GM12878 (cell line): ENCODE measurements around the gene APBA1. TPM values are rescaled to one million over a fixed set of nuclear protein-coding genes. Genes with fewer than 3 reads are reported as not detected.

ENCODE experiments used
- ATAC-seq: fragments of 200-7000 bp; cut with Tn5 transposase; 3 replicates; pipeline ENCODE4 v1.9.1; 2020; ENCODE audit warnings: mild to moderate bottlenecking, moderate library complexity
- BruUV-seq: library from RNA; stranded (reverse); fragments of 400-500 nt; replicated peaks from 2 replicates; lab custom pipeline; 2021; lab: Mats Ljungman, UMichigan
- CTCF ChIA-PET: fragments of 300-600 bp; sonication (Branson Sonifier 250); formaldehyde crosslinking; extraction: SDS; loops from one replicate; lab custom pipeline; 2021; ENCODE audit warnings: inconsistent platforms; lab: Yijun Ruan, JAX
- POLR2A ChIA-PET: fragments of 350-600 bp; formaldehyde crosslinking; extraction: SDS; loops from one replicate; lab custom pipeline; 2021; ENCODE audit warnings: inconsistent platforms; lab: Charles Lee
- RAD21 ChIA-PET: fragments of 300-600 bp; sonication (Branson Sonifier 250); formaldehyde crosslinking; loops from one replicate; lab custom pipeline; 2023; ENCODE audit warnings: antibody characterized with exemption; ENCODE audit not compliant: unreplicated experiment; lab: Charles Lee
- SMC1A ChIA-PET: fragments of 300-600 bp; sonication (Branson Sonifier 250); formaldehyde crosslinking; loops from one replicate; lab custom pipeline; 2023; ENCODE audit not compliant: unreplicated experiment, uncharacterized antibody; lab: Charles Lee
- DNase-seq: peaks from one replicate; pipeline ENCODE4 v3.0.0-alpha.2; 2011; ENCODE audit warnings: low read depth, low spot score
- FAIRE-seq: peaks from 3 replicates; lab custom pipeline; 2011; peaks lifted over from hg19 to GRCh38; lab: Jason Lieb, UNC
- H2AFZ ChIP-seq: 2 replicates; pipeline ENCODE4 v1.6.0; 2011; ENCODE audit warnings: low read depth, low read length, control low read depth; ENCODE audit not compliant: control insufficient read depth
- H3K27ac ChIP-seq: 2 replicates; pipeline ENCODE4 v1.5.1; 2011; ENCODE audit warnings: control low read depth; ENCODE audit not compliant: control insufficient read depth, insufficient read depth
- H3K27me3 ChIP-seq, 2 experiments: replicated peaks in 1 of 2; 2 replicates each; pipeline versions ENCODE4 v1.6.0 to v1.6.1; 2011; ENCODE audit warnings: low read length in 1 of 2; ENCODE audit not compliant: control insufficient read depth in 2 of 2, insufficient read depth in 2 of 2
- H3K36me3 ChIP-seq, 2 experiments: 2 replicates each; pipeline ENCODE4 v1.5.1; 2011; ENCODE audit warnings: low read length in 1 of 2; ENCODE audit not compliant: control insufficient read depth in 2 of 2, insufficient read depth in 2 of 2
- H3K4me1 ChIP-seq: 2 replicates; pipeline ENCODE4 v1.6.1; 2011; ENCODE audit warnings: mild to moderate bottlenecking, low read length, moderate library complexity, mixed read lengths; ENCODE audit not compliant: control insufficient read depth, insufficient read depth
- H3K4me2 ChIP-seq: 2 replicates; pipeline ENCODE4 v1.6.0; 2011; ENCODE audit warnings: control low read depth; ENCODE audit not compliant: control insufficient read depth, insufficient read depth
- H3K4me3 ChIP-seq: fragments of 200-600 bp; sonication (generic); 2 replicates; pipeline ENCODE4 v1.5.1; 2016
- H3K79me2 ChIP-seq: 2 replicates; pipeline ENCODE4 v1.6.0; 2011; ENCODE audit warnings: low read length; ENCODE audit not compliant: control insufficient read depth, insufficient read depth
- H3K9ac ChIP-seq: 2 replicates; pipeline ENCODE4 v1.8.0; 2011; ENCODE audit warnings: low read length, control low read depth, mixed read lengths; ENCODE audit not compliant: control insufficient read depth, insufficient read depth
- H3K9me3 ChIP-seq: replicated peaks from 3 replicates; pipeline ENCODE4 v1.5.1; 2011; ENCODE audit warnings: mild to moderate bottlenecking, low read length; ENCODE audit not compliant: control insufficient read depth, insufficient read depth
- H4K20me1 ChIP-seq: 2 replicates; pipeline ENCODE4 v1.6.0; 2011; ENCODE audit not compliant: control insufficient read depth, insufficient read depth
- EED ChIP-seq: sonication (generic); IDR thresholded peaks from 2 replicates; pipeline ENCODE4 v1.6.1; 2016; ENCODE audit warnings: antibody characterized with exemption, low read depth
- EP300 ChIP-seq, 2 experiments: fragments of 150-350 bp in 1 of 2; IDR thresholded peaks; 2 replicates each; pipeline ENCODE4 v1.6.1; 2011 to 2012; ENCODE audit warnings: low read depth in 2 of 2, low read length in 2 of 2, borderline replicate concordance in 1 of 2, improper control_type of control experiment in 1 of 2, inconsistent platforms in 1 of 2; ENCODE audit not compliant: control insufficient read depth in 1 of 2
- FOS ChIP-seq: IDR thresholded peaks from 3 replicates; pipeline ENCODE4 v1.6.1; 2011; ENCODE audit warnings: borderline replicate concordance; ENCODE audit not compliant: insufficient read length; ENCODE audit errors: extremely low read depth
- PKNOX1 ChIP-seq: fragments of 450-650 bp; IDR thresholded peaks from 2 replicates; pipeline ENCODE4 v1.6.1; 2016; ENCODE audit warnings: mild to moderate bottlenecking
- SRF ChIP-seq, 2 experiments: IDR thresholded peaks; 2 replicates each; pipeline ENCODE4 v1.6.1; 2011; ENCODE audit warnings: low read depth in 2 of 2, low read length in 2 of 2, mild to moderate bottlenecking in 1 of 2, moderate library complexity in 1 of 2
- ZNF274 ChIP-seq: IDR thresholded peaks from one replicate; pipeline ENCODE4 v1.8.0; 2011; ENCODE audit not compliant: insufficient read length, insufficient read depth
- WGBS: methylation state at CpG from one replicate; pipeline ENCODE4 v1.1.6; 2016; ENCODE audit warnings: low lambda C conversion rate; ENCODE audit not compliant: insufficient replicate concordance, insufficient coverage; ENCODE audit errors: missing lambda C conversion rate; 5-methylcytosine and 5-hydroxymethylcytosine counted together
- in situ Hi-C: fragments of 300-500 bp; cut with MboI; formaldehyde crosslinking; loops from 9 replicates; pipeline ENCODE4 v1.14.3; 2018; ENCODE audit warnings: mixed read lengths
- intact Hi-C: fragments of 100-400 bp; cut with micrococcal nuclease; formaldehyde crosslinking; loops from one replicate; pipeline ENCODE4 v1.14.2; 2022; ENCODE audit not compliant: unreplicated experiment
- polyA plus RNA-seq, 11 experiments: library from polyadenylated mRNA; depleted of rRNA in 4 of 11; unstranded in 6 of 11; stranded (reverse) in 5 of 11; fragments of >200 nt; fragmentation: Nextera tagmentation in 4 of 11; fragmentation: Illumina TruSeq in 1 of 11; extraction: Ambion mirVana in 4 of 11; extraction: Trizol in 1 of 11; gene quantifications; 1 replicate in 1 of 11; 2 replicates in 10 of 11; pipeline versions ENCODE4 v1.2.1 to v1.2.3, GENCODE V29; 2011 to 2016; ENCODE audit warnings: inconsistent platforms in 2 of 11, missing spikeins in 2 of 11, low read depth in 1 of 11
- total RNA-seq, 4 experiments: library from RNA; depleted of rRNA in 3 of 4; stranded (reverse); fragments of >200 nt in 3 of 4; fragmentation: Illumina TruSeq in 1 of 4; extraction: Trizol in 1 of 4; gene quantifications; 2 replicates each; pipeline versions ENCODE4 v1.2.1 to v1.2.3, GENCODE V29; 2013 to 2021
- TF ChIP-seq, protein P1 (sequence below): fragments of 450-650 bp; IDR thresholded peaks from 2 replicates; pipeline ENCODE4 v1.6.1; 2016; ENCODE audit warnings: mild to moderate bottlenecking

APBA1 gene
- total and polyA plus RNA-seq, 10 of the 15 experiments (the other 5 are each of a cell fraction or from before 2014, with no cell fraction given) = 0.01 to 1.3 (median 0.05) TPM; not detected in 7

DNA sequence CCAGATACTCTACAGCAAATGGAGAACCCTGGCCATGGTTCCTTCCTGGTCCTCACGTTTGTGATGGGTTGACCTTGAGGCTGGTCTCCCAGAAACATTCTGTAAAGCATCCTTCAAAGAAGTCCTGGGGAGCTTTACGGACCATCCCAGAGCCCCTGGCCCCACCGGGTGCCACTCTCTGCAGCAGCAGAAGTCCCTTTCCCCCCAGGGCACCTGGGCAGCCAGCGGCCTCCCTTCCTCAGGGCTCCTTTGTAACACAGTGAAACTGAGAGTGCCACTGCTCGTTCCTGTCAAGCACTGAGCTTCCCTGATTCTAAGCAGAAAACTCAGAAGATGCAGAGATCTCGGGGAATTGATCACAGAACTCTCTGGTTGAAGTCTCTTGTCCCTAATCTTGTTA is 242.9 kb downstream of the APBA1 start:
- TF ChIP-seq PKNOX1 (no peak), SRF (IDR thresholded peaks at IDR 0.05; ENCODE audit: low read depth in 2 of 2, low read length in 2 of 2) (no peak), EP300 (IDR thresholded peaks at IDR 0.05; ENCODE audit: borderline replicate concordance in 1 of 2, control insufficient read depth in 1 of 2, low read depth in 2 of 2, low read length in 2 of 2) (no peak), EED (no peak), FOS (no peak), ZNF274 (no peak)
- TF ChIP-seq, protein P1, sequence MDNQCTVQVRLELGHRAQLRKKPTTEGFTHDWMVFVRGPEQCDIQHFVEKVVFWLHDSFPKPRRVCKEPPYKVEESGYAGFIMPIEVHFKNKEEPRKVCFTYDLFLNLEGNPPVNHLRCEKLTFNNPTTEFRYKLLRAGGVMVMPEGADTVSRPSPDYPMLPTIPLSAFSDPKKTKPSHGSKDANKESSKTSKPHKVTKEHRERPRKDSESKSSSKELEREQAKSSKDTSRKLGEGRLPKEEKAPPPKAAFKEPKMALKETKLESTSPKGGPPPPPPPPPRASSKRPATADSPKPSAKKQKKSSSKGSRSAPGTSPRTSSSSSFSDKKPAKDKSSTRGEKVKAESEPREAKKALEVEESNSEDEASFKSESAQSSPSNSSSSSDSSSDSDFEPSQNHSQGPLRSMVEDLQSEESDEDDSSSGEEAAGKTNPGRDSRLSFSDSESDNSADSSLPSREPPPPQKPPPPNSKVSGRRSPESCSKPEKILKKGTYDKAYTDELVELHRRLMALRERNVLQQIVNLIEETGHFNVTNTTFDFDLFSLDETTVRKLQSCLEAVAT = no peak
- Histone ChIP-seq H3K4me1 (no peaks in the 10 kb centered on the region), H3K27ac (no peak overlapping the region), H2AFZ (no peak overlapping the region), H3K4me2 (no peak overlapping the region), H3K9ac (no peak overlapping the region), H3K4me3 (no peak overlapping the region), H4K20me1 (no peaks in the 10 kb centered on the region), H3K36me3 (no peaks in the 10 kb centered on the region), H3K79me2 (no peaks in the 10 kb centered on the region), H3K9me3 (no peaks in the 10 kb centered on the region), H3K27me3 (peaks cover 0 to 3% of the 10 kb centered on the region in 2 experiments; a peak in 2 of 4 replicates)
- no TSS peak for BruUV-seq
- POLR2A ChIA-PET = no interaction called here
- CTCF ChIA-PET = interaction anchor here (0.6 kb wide), 1 partner anchor 236 kb away, joined by 3 read pairs; no protein-coding TSS in a partner anchor
- SMC1A ChIA-PET = no interaction called here
- intact Hi-C loops = no loop called here
- DNase-seq (no peak), FAIRE-seq (no peak), ATAC-seq (no peak)
- in situ Hi-C loops = loop anchor here (10.0 kb wide), 2 partner anchors 446 to 496 kb away; no protein-coding TSS in a partner anchor
- 0% methylated on average over 6 of the region's 6 CpGs for WGBS
- RAD21 ChIA-PET = no interaction called here
